DOHH2 (cell line): ENCODE results near the gene BBS2.

Source experiments
- H3F3A ChIP-seq: fragments of 200-600 bp; sonication (generic), shearing (Covaris generic); 2 replicates; pipeline ENCODE4 v1.6.0; 2016; ENCODE audit warnings: antibody characterized with exemption, mild to moderate bottlenecking; ENCODE audit not compliant: control insufficient read depth, insufficient read depth
- H3K27ac ChIP-seq: fragments of 200-600 bp; sonication (generic); 2 replicates; pipeline ENCODE4 v1.5.1; 2014; ENCODE audit warnings: low read depth, mild to moderate bottlenecking, low read length, moderate library complexity
- H3K27me3 ChIP-seq: fragments of 200-600 bp; sonication (generic); 2 replicates; pipeline ENCODE4 v1.6.1; 2014; ENCODE audit warnings: mild to moderate bottlenecking, low read length, mixed read lengths; ENCODE audit not compliant: control insufficient read depth
- H3K36me3 ChIP-seq: fragments of 200-600 bp; sonication (generic); 2 replicates; pipeline ENCODE4 v1.6.1; 2014; ENCODE audit warnings: mild to moderate bottlenecking, low read length, moderate library complexity, mixed read lengths; ENCODE audit not compliant: control insufficient read depth
- H3K4me1 ChIP-seq: fragments of 200-600 bp; sonication (generic); 2 replicates; pipeline ENCODE4 v1.6.1; 2014; ENCODE audit warnings: mild to moderate bottlenecking, low read length, mixed read lengths; ENCODE audit not compliant: control insufficient read depth
- H3K4me2 ChIP-seq: fragments of 200-600 bp; sonication (generic); 2 replicates; pipeline ENCODE4 v1.6.0; 2014; ENCODE audit warnings: mild to moderate bottlenecking, low read length, moderate library complexity
- H3K4me3 ChIP-seq: fragments of 200-600 bp; sonication (generic); 2 replicates; pipeline ENCODE4 v1.5.1; 2014; ENCODE audit warnings: mild to moderate bottlenecking, low read length, mixed read lengths
- H3K79me2 ChIP-seq: fragments of 200-600 bp; sonication (generic); 2 replicates; pipeline ENCODE4 v1.6.1; 2014; ENCODE audit warnings: mild to moderate bottlenecking, low read length, mixed read lengths; ENCODE audit not compliant: control insufficient read depth
- H3K9me2 ChIP-seq: fragments of 200-600 bp; sonication (generic); replicated peaks from 2 replicates; pipeline ENCODE4 v1.6.1; 2014; ENCODE audit warnings: mild to moderate bottlenecking, low read length, mixed read lengths; ENCODE audit not compliant: control insufficient read depth
- H3K9me3 ChIP-seq: fragments of 200-600 bp; sonication (generic); 2 replicates; pipeline ENCODE4 v1.6.1; 2014; ENCODE audit warnings: antibody characterized with exemption, low read length, mixed read lengths; ENCODE audit not compliant: control insufficient read depth, insufficient read depth
- H4K20me1 ChIP-seq: fragments of 200-600 bp; sonication (generic); 2 replicates; pipeline ENCODE4 v1.6.0; 2014; ENCODE audit warnings: low read depth, mild to moderate bottlenecking, antibody characterized with exemption, low read length, moderate library complexity; ENCODE audit not compliant: control insufficient read depth, insufficient read depth
- CTCF ChIP-seq: fragments of 200-600 bp; sonication (generic); IDR thresholded peaks from one replicate; pipeline ENCODE4 v1.5.1; 2014; ENCODE audit warnings: antibody characterized with exemption, mild to moderate bottlenecking, low read depth, low read length; ENCODE audit not compliant: poor library complexity, severe bottlenecking
- EZH2phosphoT487 ChIP-seq: fragments of 200-600 bp; sonication (generic); IDR thresholded peaks from 2 replicates; pipeline ENCODE4 v1.6.1; 2017; ENCODE audit warnings: borderline replicate concordance, mild to moderate bottlenecking, antibody characterized with exemption, low read length, moderate library complexity, mixed read lengths

The BBS2 gene

GRCh38 chr16:56488035-56488434, 31.8 kb downstream of the BBS2 start:
- Histone ChIP-seq H3K4me3 (no peak overlapping the region), H3K4me1 (peaks cover 12% of the 10 kb centered on the region), H3K4me2 (no peak overlapping the region), H3K36me3 (peaks cover 6% of the 10 kb centered on the region), H3F3A (no peaks in the 10 kb centered on the region), H3K27ac (no peak overlapping the region), H3K9me2 (no peaks in the 10 kb centered on the region), H4K20me1 (no peaks in the 10 kb centered on the region), H3K27me3 (no peaks in the 10 kb centered on the region), H3K9me3 (no peaks in the 10 kb centered on the region), H3K79me2 (no peaks in the 10 kb centered on the region)
- TF ChIP-seq EZH2phosphoT487 (no peak), CTCF (no peak)

- H3K9me2 ChIP-seq = no peaks in the 10 kb centered on the region
Observed at GRCh38 chr16:56483394-56483793, 36.4 kb downstream of the BBS2 start.

GRCh38 chr16:56482683-56483236, 37.1 kb downstream of the BBS2 start:
- no peak overlapping the region for H3K27ac ChIP-seq
- peaks cover 25% of the 10 kb centered on the region for H3K36me3 ChIP-seq
- TF ChIP-seq CTCF (no peak), EZH2phosphoT487 (no peak)
- H3K27me3 ChIP-seq = no peaks in the 10 kb centered on the region
- no peaks in the 10 kb centered on the region for H3K9me3 ChIP-seq
- no peak overlapping the region for H3K4me3 ChIP-seq
- H4K20me1 ChIP-seq = no peaks in the 10 kb centered on the region
- no peak overlapping the region for H3K4me2 ChIP-seq
- H3K9me2 ChIP-seq = no peaks in the 10 kb centered on the region
- H3K4me1 ChIP-seq = no peaks in the 10 kb centered on the region
- H3K79me2 ChIP-seq = no peaks in the 10 kb centered on the region
- H3F3A ChIP-seq = peaks cover 4% of the 10 kb centered on the region; the same call in 1 of the 2 replicates

More at GRCh38 chr16:56483394-56483793, 36.4 kb downstream of the BBS2 start:
- no peak overlapping the region for H3K4me2 ChIP-seq
- TF ChIP-seq CTCF (no peak), EZH2phosphoT487 (no peak)
- H3K79me2 ChIP-seq = no peaks in the 10 kb centered on the region
- H3K4me1 ChIP-seq = no peaks in the 10 kb centered on the region
- no peaks in the 10 kb centered on the region for H4K20me1 ChIP-seq
- peaks cover 4% of the 10 kb centered on the region; the same call in 1 of the 2 replicates for H3F3A ChIP-seq
- H3K36me3 ChIP-seq = peaks cover 22% of the 10 kb centered on the region
- no peaks in the 10 kb centered on the region for H3K9me3 ChIP-seq
- H3K4me3 ChIP-seq = no peak overlapping the region
- no peaks in the 10 kb centered on the region for H3K27me3 ChIP-seq
- no peak overlapping the region for H3K27ac ChIP-seq
